ENCODE data around the gene SMIM13.

DNA sequence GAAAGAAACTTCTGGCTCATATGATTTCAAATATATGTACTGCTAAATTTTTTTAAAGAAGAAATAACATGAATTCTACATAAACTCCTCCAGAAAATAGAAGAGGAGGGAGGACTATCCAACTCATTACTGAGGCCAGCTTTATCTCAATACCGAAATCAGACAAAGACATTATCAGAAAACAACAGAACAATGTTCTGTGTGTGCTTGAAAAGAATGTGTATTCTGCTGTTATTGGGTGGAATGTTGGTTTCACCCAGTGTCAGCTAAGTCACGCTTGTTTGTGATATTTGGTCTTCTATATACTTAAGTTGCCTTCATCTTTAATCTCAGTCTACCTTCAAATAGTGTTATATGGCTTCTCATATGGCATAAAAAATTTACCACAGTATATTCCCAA is 30.9 kb upstream of the SMIM13 start:
- TF ChIP-seq, protein P1, sequence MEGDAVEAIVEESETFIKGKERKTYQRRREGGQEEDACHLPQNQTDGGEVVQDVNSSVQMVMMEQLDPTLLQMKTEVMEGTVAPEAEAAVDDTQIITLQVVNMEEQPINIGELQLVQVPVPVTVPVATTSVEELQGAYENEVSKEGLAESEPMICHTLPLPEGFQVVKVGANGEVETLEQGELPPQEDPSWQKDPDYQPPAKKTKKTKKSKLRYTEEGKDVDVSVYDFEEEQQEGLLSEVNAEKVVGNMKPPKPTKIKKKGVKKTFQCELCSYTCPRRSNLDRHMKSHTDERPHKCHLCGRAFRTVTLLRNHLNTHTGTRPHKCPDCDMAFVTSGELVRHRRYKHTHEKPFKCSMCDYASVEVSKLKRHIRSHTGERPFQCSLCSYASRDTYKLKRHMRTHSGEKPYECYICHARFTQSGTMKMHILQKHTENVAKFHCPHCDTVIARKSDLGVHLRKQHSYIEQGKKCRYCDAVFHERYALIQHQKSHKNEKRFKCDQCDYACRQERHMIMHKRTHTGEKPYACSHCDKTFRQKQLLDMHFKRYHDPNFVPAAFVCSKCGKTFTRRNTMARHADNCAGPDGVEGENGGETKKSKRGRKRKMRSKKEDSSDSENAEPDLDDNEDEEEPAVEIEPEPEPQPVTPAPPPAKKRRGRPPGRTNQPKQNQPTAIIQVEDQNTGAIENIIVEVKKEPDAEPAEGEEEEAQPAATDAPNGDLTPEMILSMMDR (IDR thresholded peaks at IDR 0.05; ENCODE audit: low read depth, low read length) = no peak
- TF ChIP-seq EZH2phosphoT487 (IDR thresholded peaks at IDR 0.05; ENCODE audit: low read depth) = no peak
